ENCODE results near the gene YWHAE. TPM values are rescaled to one million over a fixed set of nuclear protein-coding genes. Genes with fewer than 3 reads are reported as not detected.

YWHAE gene
- total and polyA plus RNA-seq, 10 of the 15 experiments (the other 5 are each of a cell fraction or from before 2014, with no cell fraction given): 189 to 651 (median 469) TPM

DNA sequence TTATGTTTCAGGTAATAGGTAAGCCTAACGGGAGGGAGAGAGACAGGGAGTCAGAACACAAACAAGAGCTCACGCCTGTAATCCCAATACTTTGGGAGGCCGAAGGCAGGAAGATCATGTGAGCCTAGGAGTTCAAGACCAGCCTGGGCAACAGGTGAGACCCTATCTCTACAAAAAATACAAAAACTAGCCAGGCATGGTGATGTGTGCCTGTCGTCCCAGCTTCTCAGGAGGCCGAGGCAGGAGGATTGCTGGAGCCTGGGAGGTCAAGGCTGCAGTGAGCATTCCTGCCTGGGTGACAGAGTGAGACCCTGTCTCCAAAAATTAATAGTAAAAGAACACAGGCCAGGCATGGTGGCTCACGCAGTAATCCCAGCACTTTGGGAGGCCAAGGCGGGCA lies 27.4 kb downstream of the YWHAE start:
- 91% methylated on average over 7 of the region's 7 CpGs for WGBS (ENCODE audit: insufficient coverage, insufficient replicate concordance, low lambda C conversion rate, missing lambda C conversion rate)
- SMC1A ChIA-PET (ENCODE audit: uncharacterized antibody, unreplicated experiment): interaction anchor here (2.0 to 2.5 kb wide), 2 partner anchors 10 to 20 kb away, joined by 10 read pairs; no protein-coding TSS in a partner anchor
- TF ChIP-seq SUPT20H (IDR thresholded peaks at IDR 0.05; ENCODE audit: borderline replicate concordance, control insufficient read depth, low read depth, low read length) (no peak), CBX5 (IDR thresholded peaks at IDR 0.05; ENCODE audit: low read depth) (no peak), FOXK2 (IDR thresholded peaks at IDR 0.05) (no peak), IKZF2 (IDR thresholded peaks at IDR 0.05) (no peak), BCL11A (IDR thresholded peaks at IDR 0.05; ENCODE audit: low read depth, low read length) (no peak), CREM (IDR thresholded peaks at IDR 0.05; ENCODE audit: low read depth) (no peak), CHD2 (IDR thresholded peaks at IDR 0.05; ENCODE audit: borderline replicate concordance, low read depth, low read length) (no peak), NFIC (IDR thresholded peaks at IDR 0.05; ENCODE audit: low read depth, low read length) (no peak)
- TF ChIP-seq, protein P1, sequence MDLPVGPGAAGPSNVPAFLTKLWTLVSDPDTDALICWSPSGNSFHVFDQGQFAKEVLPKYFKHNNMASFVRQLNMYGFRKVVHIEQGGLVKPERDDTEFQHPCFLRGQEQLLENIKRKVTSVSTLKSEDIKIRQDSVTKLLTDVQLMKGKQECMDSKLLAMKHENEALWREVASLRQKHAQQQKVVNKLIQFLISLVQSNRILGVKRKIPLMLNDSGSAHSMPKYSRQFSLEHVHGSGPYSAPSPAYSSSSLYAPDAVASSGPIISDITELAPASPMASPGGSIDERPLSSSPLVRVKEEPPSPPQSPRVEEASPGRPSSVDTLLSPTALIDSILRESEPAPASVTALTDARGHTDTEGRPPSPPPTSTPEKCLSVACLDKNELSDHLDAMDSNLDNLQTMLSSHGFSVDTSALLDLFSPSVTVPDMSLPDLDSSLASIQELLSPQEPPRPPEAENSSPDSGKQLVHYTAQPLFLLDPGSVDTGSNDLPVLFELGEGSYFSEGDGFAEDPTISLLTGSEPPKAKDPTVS (IDR thresholded peaks at IDR 0.05; ENCODE audit: low read depth, low read length): no peak
- no peak overlapping the region for H2AFZ ChIP-seq (ENCODE audit: control insufficient read depth, low read depth, low read length)
- peaks cover 9 to 21% of the 10 kb centered on the region in 2 experiments for H3K36me3 ChIP-seq (ENCODE audit: control insufficient read depth in 2 of 2, insufficient read depth in 2 of 2, low read length in 1 of 2)
- no peak overlapping the region for H3K4me3 ChIP-seq
- POLR2A ChIA-PET: no interaction called here
- DNase-seq (ENCODE audit: low read depth, low spot score) (no peak), ATAC-seq (no peak), FAIRE-seq (no peak)
- H3K4me2 ChIP-seq (ENCODE audit: control insufficient read depth, insufficient read depth): no peak overlapping the region
- CTCF ChIA-PET: interaction anchor here (1.0 to 1.5 kb wide), 4 partner anchors 25 to 143 kb away, joined by 4 to 9 read pairs (median 4); partner anchors contain the start of gene INPP5K
- peaks cover 95% of the 10 kb centered on the region for H3K79me2 ChIP-seq (ENCODE audit: control insufficient read depth, insufficient read depth, low read length)
- RAD21 ChIA-PET (ENCODE audit: unreplicated experiment): no interaction called here
- in situ Hi-C loops (cut with MboI) (no loop called here), intact Hi-C loops (cut with micrococcal nuclease; ENCODE audit: unreplicated experiment) (no loop called here)
- H3K27me3 ChIP-seq (replicated peaks in 1 of 2; ENCODE audit: control insufficient read depth in 2 of 2, insufficient read depth in 2 of 2, low read length in 1 of 2): no peaks in the 10 kb centered on the region
- BruUV-seq (replicated peaks): no TSS peak
- no peak overlapping the region for H3K9ac ChIP-seq (ENCODE audit: control insufficient read depth, insufficient read depth, low read length)
- H3K27ac ChIP-seq (ENCODE audit: control insufficient read depth, insufficient read depth): no peak overlapping the region
- H4K20me1 ChIP-seq (ENCODE audit: control insufficient read depth, insufficient read depth): peaks cover 42% of the 10 kb centered on the region
- no peaks in the 10 kb centered on the region for H3K9me3 ChIP-seq (replicated peaks; ENCODE audit: control insufficient read depth, insufficient read depth, low read length)
- H3K4me1 ChIP-seq (ENCODE audit: control insufficient read depth, insufficient read depth, low read length): peaks cover 49% of the 10 kb centered on the region

Data from GM12878 (cell line).